IMR-90 (cell line): ENCODE data around the gene ZNF71. TPM values are rescaled to one million over a fixed set of nuclear protein-coding genes. Genes with fewer than 3 reads are reported as not detected.

ENCODE experiments used
- ATAC-seq: fragments of 200-7000 bp; cut with Tn5 transposase; 2 replicates; pipeline ENCODE4 v1.9.1; 2020; ENCODE audit warnings: low read depth, mild to moderate bottlenecking, moderate library complexity
- BruUV-seq: library from RNA; stranded (reverse); fragments of 400-500 nt; replicated peaks from 2 replicates; lab custom pipeline; 2021; lab: Mats Ljungman, UMichigan
- CTCF ChIA-PET: fragments of 300-600 bp; formaldehyde crosslinking; extraction: SDS; loops from one replicate; lab custom pipeline; 2021; ENCODE audit warnings: antibody characterized with exemption; lab: Yijun Ruan, JAX
- POLR2A ChIA-PET: fragments of 300-600 bp; sonication (Branson Sonifier 250); formaldehyde crosslinking; loops from one replicate; lab custom pipeline; 2022; ENCODE audit warnings: antibody characterized with exemption; ENCODE audit not compliant: unreplicated experiment; lab: Charles Lee
- DNase-seq: peaks from one replicate; pipeline ENCODE4 v3.0.0; 2013
- H2AFZ ChIP-seq: replicated peaks from 2 replicates; pipeline ENCODE3; 2013; ENCODE audit warnings: low read length, mild to moderate bottlenecking; ENCODE audit not compliant: poor library complexity
- H2AK5ac ChIP-seq: 2 replicates; pipeline ENCODE4 v1.6.1; 2013; ENCODE audit warnings: low read depth, low read length, inconsistent platforms
- H2AK9ac ChIP-seq: replicated peaks from 2 replicates; pipeline ENCODE3; 2013; ENCODE audit warnings: mild to moderate bottlenecking, low read depth, low read length, moderate library complexity; ENCODE audit not compliant: poor library complexity
- H2BK120ac ChIP-seq: 2 replicates; pipeline ENCODE4 v1.6.1; 2013; ENCODE audit warnings: low read depth, low read length, inconsistent platforms
- H2BK15ac ChIP-seq: 3 replicates; pipeline ENCODE4 v1.6.1; 2013; ENCODE audit warnings: low read depth, low read length, inconsistent platforms
- H2BK20ac ChIP-seq: 2 replicates; pipeline ENCODE4 v1.6.1; 2013; ENCODE audit warnings: low read depth, mild to moderate bottlenecking, inconsistent platforms, low read length, moderate library complexity
- H2BK5ac ChIP-seq: 2 replicates; pipeline ENCODE4 v1.6.1; 2013; ENCODE audit warnings: mild to moderate bottlenecking, low read depth, low read length, inconsistent platforms; ENCODE audit not compliant: poor library complexity, severe bottlenecking
- H3K14ac ChIP-seq: replicated peaks from 2 replicates; pipeline ENCODE4 v1.6.1; 2013; ENCODE audit warnings: low read depth, low read length, inconsistent platforms
- H3K18ac ChIP-seq: 2 replicates; pipeline ENCODE4 v1.6.1; 2013; ENCODE audit warnings: low read depth, low read length, control low read depth
- H3K23ac ChIP-seq: 2 replicates; pipeline ENCODE4 v1.6.1; 2013; ENCODE audit warnings: low read depth, low read length, inconsistent platforms
- H3K27ac ChIP-seq: 2 replicates; pipeline ENCODE4 v1.5.1; 2013; ENCODE audit warnings: mild to moderate bottlenecking, control low read depth, low read length; ENCODE audit not compliant: insufficient read depth
- H3K27me3 ChIP-seq: 2 replicates; pipeline ENCODE4 v1.6.1; 2013; ENCODE audit warnings: low read length; ENCODE audit not compliant: control insufficient read depth, insufficient read depth
- H3K36me3 ChIP-seq: 2 replicates; pipeline ENCODE4 v1.6.1; 2013; ENCODE audit warnings: low read length, mixed read lengths; ENCODE audit not compliant: control insufficient read depth, insufficient read depth
- H3K4ac ChIP-seq: 2 replicates; pipeline ENCODE4 v1.6.1; 2013; ENCODE audit warnings: low read depth, low read length, inconsistent platforms
- H3K4me1 ChIP-seq: 2 replicates; pipeline ENCODE4 v1.6.1; 2013; ENCODE audit warnings: low read length, mixed read lengths; ENCODE audit not compliant: control insufficient read depth, insufficient read depth
- H3K4me2 ChIP-seq: 2 replicates; pipeline ENCODE4 v1.6.1; 2013; ENCODE audit warnings: low read depth, mild to moderate bottlenecking, control low read depth, low read length, moderate library complexity
- H3K4me3 ChIP-seq: 2 replicates; pipeline ENCODE4 v1.5.1; 2013; ENCODE audit warnings: low read depth, mild to moderate bottlenecking, control low read depth, low read length, moderate library complexity; ENCODE audit not compliant: insufficient read depth
- H3K56ac ChIP-seq: 2 replicates; pipeline ENCODE4 v1.6.1; 2013; ENCODE audit warnings: low read length, inconsistent platforms; ENCODE audit not compliant: insufficient read depth; ENCODE audit errors: extremely low read depth
- H3K79me1 ChIP-seq, 2 experiments: 2 replicates each; pipeline ENCODE4 v1.6.1; 2013; ENCODE audit warnings: low read length in 2 of 2, inconsistent platforms in 1 of 2, low read depth in 1 of 2
- H3K9ac ChIP-seq: 2 replicates; pipeline ENCODE4 v1.6.1; 2013; ENCODE audit warnings: low read depth, low read length, control low read depth
- H3K9me1 ChIP-seq: 2 replicates; pipeline ENCODE4 v1.6.1; 2013; ENCODE audit warnings: low read length, inconsistent platforms; ENCODE audit not compliant: insufficient read depth
- H3K9me3 ChIP-seq: 2 replicates; pipeline ENCODE4 v1.6.1; 2013; ENCODE audit warnings: low read length; ENCODE audit not compliant: control insufficient read depth, insufficient read depth
- H4K20me1 ChIP-seq: 2 replicates; pipeline ENCODE4 v1.6.1; 2013; ENCODE audit warnings: low read length, inconsistent platforms; ENCODE audit not compliant: insufficient read depth
- H4K5ac ChIP-seq: 2 replicates; pipeline ENCODE4 v1.6.1; 2013; ENCODE audit warnings: mild to moderate bottlenecking, low read depth, low read length, control low read depth
- H4K8ac ChIP-seq, 2 experiments: 2 replicates each; pipeline ENCODE4 v1.6.1; 2013; ENCODE audit warnings: low read depth in 2 of 2, low read length in 2 of 2, control low read depth in 1 of 2, inconsistent platforms in 1 of 2
- H4K91ac ChIP-seq: 2 replicates; pipeline ENCODE4 v1.6.1; 2013; ENCODE audit warnings: low read depth, low read length, inconsistent platforms; ENCODE audit not compliant: insufficient read depth
- BHLHE40 ChIP-seq: fragments of 150-350 bp; IDR thresholded peaks from 2 replicates; pipeline ENCODE4 v1.6.1; 2016; ENCODE audit warnings: mild to moderate bottlenecking, low read depth, low read length
- CEBPB ChIP-seq: IDR thresholded peaks from 2 replicates; pipeline ENCODE4 v1.6.1; 2012; ENCODE audit warnings: low read depth, low read length, improper control_type of control experiment
- MAFK ChIP-seq: IDR thresholded peaks from 2 replicates; pipeline ENCODE4 v1.6.1; 2012; ENCODE audit warnings: low read depth, low read length, improper control_type of control experiment
- NFE2L2 ChIP-seq: fragments of 150-350 bp; IDR thresholded peaks from 2 replicates; pipeline ENCODE4 v1.6.1; 2016; ENCODE audit warnings: low read depth, mild to moderate bottlenecking, low read length
- POLR2A ChIP-seq: IDR thresholded peaks from 2 replicates; pipeline ENCODE4 v1.6.1; 2012; ENCODE audit warnings: mild to moderate bottlenecking, low read depth, low read length
- RAD21 ChIP-seq: IDR thresholded peaks from 2 replicates; pipeline ENCODE4 v1.6.1; 2012; ENCODE audit warnings: low read length, improper control_type of control experiment
- RCOR1 ChIP-seq: IDR thresholded peaks from 2 replicates; pipeline ENCODE4 v1.6.1; 2012; ENCODE audit warnings: mild to moderate bottlenecking, low read length, improper control_type of control experiment; ENCODE audit not compliant: insufficient replicate concordance
- RFX5 ChIP-seq: IDR thresholded peaks from 2 replicates; pipeline ENCODE4 v1.8.0; 2012; ENCODE audit warnings: low read depth, mild to moderate bottlenecking, low read length, moderate library complexity
- SMC3 ChIP-seq: fragments of 150-350 bp; IDR thresholded peaks from 2 replicates; pipeline ENCODE4 v1.6.1; 2016; ENCODE audit warnings: low read depth, mild to moderate bottlenecking, antibody characterized with exemption, low read length, moderate library complexity
- WGBS, 2 experiments: methylation state at CpG; one replicate each; pipeline versions ENCODE4 v1.1.5 to v1.1.7; 2013; ENCODE audit warnings: missing lambda C conversion rate in 2 of 2; ENCODE audit not compliant: insufficient read length in 1 of 2; ENCODE audit errors: extremely low coverage in 2 of 2; 5-methylcytosine and 5-hydroxymethylcytosine counted together
- dilution Hi-C: fragments of 300-500 bp; cut with HindIII; formaldehyde crosslinking; loops from one replicate; pipeline ENCODE4 v1.14.3; 2018; ENCODE audit warnings: low sequenced_read_pairs; ENCODE audit not compliant: unreplicated experiment
- in situ Hi-C: fragments of 300-500 bp; cut with MboI; formaldehyde crosslinking; loops from 3 replicates; pipeline ENCODE4 v1.14.3; 2019; ENCODE audit warnings: low sequenced_read_pairs, inconsistent platforms, mixed read lengths
- intact Hi-C: fragments of 100-400 bp; cut with micrococcal nuclease; formaldehyde crosslinking; loops from 2 replicates; pipeline ENCODE4 v1.10.0; 2022
- polyA plus RNA-seq, 3 experiments: library from polyadenylated mRNA; depleted of rRNA; stranded (reverse); fragments of >200 nt; gene quantifications; 2 replicates each; pipeline ENCODE4 v1.2.3, GENCODE V29; 2012; ENCODE audit warnings: low replicate concordance in 1 of 3
- total RNA-seq: library from RNA; depleted of rRNA; stranded (reverse); fragments of >200 nt; gene quantifications from 2 replicates; pipeline ENCODE4 v1.2.3, GENCODE V29; 2012
- TF ChIP-seq, protein P1 (sequence below): conservative IDR thresholded peaks from 2 replicates; pipeline ENCODE4 v1.5.1; 2012; ENCODE audit warnings: mild to moderate bottlenecking, low read depth, low read length, improper control_type of control experiment

ZNF71 gene
- total and polyA plus RNA-seq, 2 of the 4 experiments (the other 2 are of a cell fraction) = 7.9 to 9.3 TPM

DNA sequence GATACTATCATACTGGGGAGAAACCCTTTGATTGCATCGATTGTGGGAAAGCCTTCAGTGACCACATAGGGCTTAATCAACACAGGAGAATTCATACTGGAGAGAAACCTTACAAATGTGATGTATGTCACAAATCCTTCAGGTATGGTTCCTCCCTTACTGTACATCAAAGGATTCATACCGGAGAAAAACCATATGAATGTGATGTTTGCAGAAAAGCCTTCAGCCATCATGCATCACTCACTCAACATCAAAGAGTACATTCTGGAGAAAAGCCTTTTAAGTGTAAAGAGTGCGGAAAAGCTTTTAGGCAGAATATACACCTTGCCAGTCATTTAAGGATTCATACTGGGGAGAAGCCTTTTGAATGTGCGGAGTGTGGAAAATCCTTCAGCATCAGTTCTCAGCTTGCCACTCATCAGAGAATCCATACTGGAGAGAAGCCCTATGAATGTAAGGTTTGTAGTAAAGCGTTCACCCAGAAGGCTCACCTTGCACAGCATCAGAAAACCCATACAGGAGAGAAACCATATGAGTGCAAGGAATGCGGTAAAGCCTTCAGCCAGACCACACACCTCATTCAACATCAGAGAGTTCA lies 40.7 kb upstream of the ZNF71 start:
- H3K14ac ChIP-seq = no peak overlapping the region
- no peak overlapping the region for H4K8ac ChIP-seq
- no peak overlapping the region for H3K4ac ChIP-seq
- ATAC-seq = no peak
- H2AK9ac ChIP-seq = no peak overlapping the region
- no peak for DNase-seq
- in situ Hi-C loops (no loop called here), dilution Hi-C loops (no loop called here), intact Hi-C loops (no loop called here)
- H3K4me2 ChIP-seq = no peak overlapping the region
- no CpG with 5 or more reads among the region's 6 CpGs for WGBS, 2 experiments
- no peak overlapping the region for H2AK5ac ChIP-seq
- no peak overlapping the region for H3K56ac ChIP-seq
- BruUV-seq = no TSS peak
- H3K27ac ChIP-seq = no peak overlapping the region
- H2BK20ac ChIP-seq = no peak overlapping the region
- no peaks in the 10 kb centered on the region for H3K27me3 ChIP-seq
- peaks cover 0 to 5% of the 10 kb centered on the region in 2 experiments; a peak in 2 of 4 replicates for H3K79me1 ChIP-seq
- no peak overlapping the region for H2AFZ ChIP-seq
- H4K5ac ChIP-seq = no peak overlapping the region
- no peak overlapping the region for H3K9ac ChIP-seq
- H4K91ac ChIP-seq = no peak overlapping the region
- H3K4me1 ChIP-seq = no peaks in the 10 kb centered on the region
- H3K36me3 ChIP-seq = peaks cover 33% of the 10 kb centered on the region
- no peaks in the 10 kb centered on the region for H4K20me1 ChIP-seq
- no peak overlapping the region for H2BK15ac ChIP-seq
- CTCF ChIA-PET = no interaction called here
- no peak overlapping the region for H2BK5ac ChIP-seq
- no peak for TF ChIP-seq BHLHE40
- TF ChIP-seq SMC3 = no peak
- TF ChIP-seq POLR2A = no peak
- no peak for TF ChIP-seq MAFK
- TF ChIP-seq, protein P1, sequence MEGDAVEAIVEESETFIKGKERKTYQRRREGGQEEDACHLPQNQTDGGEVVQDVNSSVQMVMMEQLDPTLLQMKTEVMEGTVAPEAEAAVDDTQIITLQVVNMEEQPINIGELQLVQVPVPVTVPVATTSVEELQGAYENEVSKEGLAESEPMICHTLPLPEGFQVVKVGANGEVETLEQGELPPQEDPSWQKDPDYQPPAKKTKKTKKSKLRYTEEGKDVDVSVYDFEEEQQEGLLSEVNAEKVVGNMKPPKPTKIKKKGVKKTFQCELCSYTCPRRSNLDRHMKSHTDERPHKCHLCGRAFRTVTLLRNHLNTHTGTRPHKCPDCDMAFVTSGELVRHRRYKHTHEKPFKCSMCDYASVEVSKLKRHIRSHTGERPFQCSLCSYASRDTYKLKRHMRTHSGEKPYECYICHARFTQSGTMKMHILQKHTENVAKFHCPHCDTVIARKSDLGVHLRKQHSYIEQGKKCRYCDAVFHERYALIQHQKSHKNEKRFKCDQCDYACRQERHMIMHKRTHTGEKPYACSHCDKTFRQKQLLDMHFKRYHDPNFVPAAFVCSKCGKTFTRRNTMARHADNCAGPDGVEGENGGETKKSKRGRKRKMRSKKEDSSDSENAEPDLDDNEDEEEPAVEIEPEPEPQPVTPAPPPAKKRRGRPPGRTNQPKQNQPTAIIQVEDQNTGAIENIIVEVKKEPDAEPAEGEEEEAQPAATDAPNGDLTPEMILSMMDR = no peak
- no peak for TF ChIP-seq NFE2L2
- TF ChIP-seq RFX5 = no peak
- no peak for TF ChIP-seq CEBPB
- TF ChIP-seq RCOR1 = no peak
- no peak for TF ChIP-seq RAD21
- no peaks in the 10 kb centered on the region for H3K9me1 ChIP-seq
- no peak overlapping the region for H3K4me3 ChIP-seq
- POLR2A ChIA-PET = no interaction called here
- peaks cover 63% of the 10 kb centered on the region for H3K9me3 ChIP-seq
- H3K23ac ChIP-seq = no peak overlapping the region
- no peak overlapping the region for H3K18ac ChIP-seq
- no peak overlapping the region for H2BK120ac ChIP-seq
